Stomach (tissue), 9 donors: Measurements from ENCODE around the gene PRSS22. TPM values are rescaled to one million over a fixed set of nuclear protein-coding genes. Genes with fewer than 3 reads are reported as not detected.

ENCODE experiments used
- DNase-seq, 2 donors: peaks; one replicate each; pipeline versions ENCODE4 v3.0.0 to v3.0.0-alpha.2; 2013 to 2019
- H3K27ac ChIP-seq, 5 donors: fragments of 200-600 bp in 4 of 5; sonication (generic) in 4 of 5; one replicate each; pipeline ENCODE4 v1.5.1; 2013 to 2019; ENCODE audit warnings: mild to moderate bottlenecking in 1 of 5, moderate library complexity in 1 of 5
- H3K27me3 ChIP-seq, 3 donors: fragments of 200-600 bp; sonication (generic); one replicate each; pipeline ENCODE4 v1.5.1; 2017 to 2019; ENCODE audit warnings: mixed run types in 1 of 3
- H3K36me3 ChIP-seq, 4 donors: fragments of 200-600 bp; sonication (generic); 1 replicate in 3 of 4; 2 replicates in 1 of 4; pipeline ENCODE4 v1.5.1; 2016 to 2019
- H3K4me1 ChIP-seq, 4 donors: fragments of 200-600 bp; sonication (generic); one replicate each; pipeline ENCODE4 v1.5.1; 2016 to 2019
- H3K4me3 ChIP-seq, 4 donors: fragments of 200-600 bp; sonication (generic) in 3 of 4; one replicate each; pipeline ENCODE4 v1.5.1; 2016 to 2019; ENCODE audit warnings: mild to moderate bottlenecking in 1 of 4
- H3K9me3 ChIP-seq, 4 donors: fragments of 200-600 bp; sonication (generic); one replicate each; pipeline ENCODE4 v1.5.1; 2016 to 2019
- CTCF ChIP-seq, 7 experiments: fragments of 450-650 bp in 4 of 7; fragments of 200-600 bp in 3 of 7; sonication (generic) in 3 of 7; IDR thresholded peaks; one replicate each; pipeline ENCODE4 v1.5.1; 2016 to 2019; ENCODE audit warnings: antibody characterized with exemption in 7 of 7, control low read depth in 2 of 7, mild to moderate bottlenecking in 1 of 7
- EP300 ChIP-seq: sonication (generic); formaldehyde crosslinking; IDR thresholded peaks from one replicate; pipeline ENCODE4 v1.6.1; 2017; ENCODE audit warnings: antibody characterized with exemption
- POLR2A ChIP-seq, 4 donors: fragments of 450-650 bp; IDR thresholded peaks; one replicate each; pipeline ENCODE4 v1.6.1; 2016; ENCODE audit warnings: antibody characterized with exemption in 4 of 4, control low read depth in 2 of 4, mild to moderate bottlenecking in 1 of 4, moderate library complexity in 1 of 4
- POLR2AphosphoS5 ChIP-seq, 3 donors: sonication (generic); formaldehyde crosslinking; IDR thresholded peaks; one replicate each; pipeline ENCODE4 v1.6.1; 2016; ENCODE audit warnings: antibody characterized with exemption in 3 of 3
- WGBS, 5 donors: extraction: QIAGEN DNeasy Blood & Tissue Kit in 3 of 5; methylation state at CpG; one replicate each; pipeline versions ENCODE4 v1.1.5 to v1.1.7; 2013 to 2018; 5-methylcytosine and 5-hydroxymethylcytosine counted together
- intact Hi-C: fragments of 100-400 bp; cut with DNase I; formaldehyde crosslinking; loops from one replicate; pipeline ENCODE4 v1.15.1; 2023; ENCODE audit warnings: low total_unique reads
- polyA plus RNA-seq, 3 donors: library from polyadenylated mRNA; stranded (reverse); fragments of 200-250 nt; gene quantifications; one replicate each; pipeline ENCODE4 v1.2.3, GENCODE V29; 2013
- total RNA-seq, 5 donors: library from RNA; depleted of rRNA; stranded (reverse); fragments of >200 nt; gene quantifications; one replicate each; pipeline versions ENCODE4 v1.1.0 to v1.2.3, GENCODE V29; 2014 to 2016
- donor health status: healthy with polysubstance abuse.
- donor health status: Bipolar disorder and iron deficiency.
- donor health status: healthy.

Gene PRSS22
- total and polyA plus RNA-seq, 8 donors = 1.8 to 62.2 (median 10.3) TPM; not detected in 1

DNA sequence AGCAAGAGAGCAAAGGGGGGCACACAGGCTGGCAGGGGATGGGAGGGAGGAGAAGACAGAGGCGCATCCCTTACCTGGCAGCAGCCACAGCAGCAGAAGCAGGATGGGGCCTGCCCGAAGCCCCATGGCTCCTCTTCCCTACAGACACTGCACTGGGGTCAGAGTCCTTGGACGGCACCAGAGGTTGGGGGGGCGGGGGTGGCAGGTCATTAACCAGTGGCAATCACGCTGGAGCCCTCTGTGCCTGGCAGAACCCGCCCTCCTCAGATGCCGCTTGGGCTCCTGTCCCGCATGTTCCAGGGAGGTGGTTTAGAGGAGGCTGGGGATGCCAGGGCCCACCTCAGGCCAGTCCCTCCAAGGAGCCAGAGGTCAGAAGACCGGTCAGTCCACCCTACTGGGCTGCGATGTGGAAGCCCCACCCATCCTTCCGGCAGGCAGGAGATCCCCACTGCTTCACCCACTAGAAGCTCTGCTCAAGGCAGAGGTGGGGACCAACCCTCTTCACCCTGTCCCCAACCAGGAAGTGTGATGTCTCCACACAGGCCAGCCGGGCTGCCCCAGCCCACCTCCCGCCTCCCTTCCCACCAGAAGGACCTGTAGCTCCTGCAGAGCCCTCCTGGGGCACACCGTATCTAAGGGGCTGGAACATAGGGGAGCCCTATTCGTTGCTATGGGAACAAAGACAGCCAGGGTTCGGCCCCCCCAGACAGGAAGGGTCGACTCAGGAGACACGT lies 16.2 kb downstream of the PRSS22 start:
- peak overlapping the region in 3 of 4 donors; percentile 16 to 33 (median 25) for H3K4me3 ChIP-seq
- H3K27me3 ChIP-seq = peaks cover 0 to 47% (median 0%) of the 10 kb centered on the region in 3 donors
- intact Hi-C loops = no loop called here
- TF ChIP-seq EP300 = no peak
- TF ChIP-seq CTCF (IDR thresholded peaks at IDR 0.05) = no peak
- TF ChIP-seq POLR2AphosphoS5 (IDR thresholded peaks at IDR 0.05) = no peak
- TF ChIP-seq POLR2A (IDR thresholded peaks at IDR 0.05) = no peak
- H3K9me3 ChIP-seq = no peaks in the 10 kb centered on the region
- H3K36me3 ChIP-seq = no peaks in the 10 kb centered on the region
- H3K27ac ChIP-seq = peak overlapping the region in 2 of 5 donors; percentile 25 to 32
- 67 to 74% (median 70%) methylated on average over 14 to 18 of the region's 18 CpGs for WGBS, 5 donors
- peaks cover 8 to 29% (median 21%) of the 10 kb centered on the region in 4 donors for H3K4me1 ChIP-seq
- DNase-seq = no peak

- Histone ChIP-seq H3K4me3 (no peak overlapping the region), H3K27ac (no peak overlapping the region), H3K27me3 (peaks cover 0 to 55% (median 0%) of the 10 kb centered on the region in 3 donors), H3K4me1 (peaks cover 17 to 29% (median 27%) of the 10 kb centered on the region in 4 donors), H3K36me3 (no peaks in the 10 kb centered on the region), H3K9me3 (no peaks in the 10 kb centered on the region)
- 82 to 91% (median 86%) methylated on average over 7 to 12 of the region's 12 CpGs for WGBS, 5 donors
- DNase-seq = no peak
- intact Hi-C loops = no loop called here
- TF ChIP-seq EP300 (no peak), POLR2AphosphoS5 (IDR thresholded peaks at IDR 0.05) (no peak), CTCF (IDR thresholded peaks at IDR 0.05) (no peak), POLR2A (IDR thresholded peaks at IDR 0.05) (no peak)
Measured at GRCh38 chr16:2840914-2841313, 17.1 kb downstream of the PRSS22 start.

GRCh38 chr16:2839650-2840450 lies 18.1 kb downstream of the PRSS22 start:
- Histone ChIP-seq H3K9me3 (no peaks in the 10 kb centered on the region), H3K27ac (no peak overlapping the region), H3K27me3 (peaks cover 0 to 56% (median 0%) of the 10 kb centered on the region in 3 donors), H3K4me3 (no peak overlapping the region), H3K4me1 (peaks cover 22 to 33% (median 30%) of the 10 kb centered on the region in 4 donors), H3K36me3 (no peaks in the 10 kb centered on the region)
- intact Hi-C loops = no loop called here
- no peak for TF ChIP-seq CTCF (IDR thresholded peaks at IDR 0.05)
- TF ChIP-seq POLR2A (IDR thresholded peaks at IDR 0.05) = no peak
- TF ChIP-seq EP300 = no peak
- TF ChIP-seq POLR2AphosphoS5 (IDR thresholded peaks at IDR 0.05) = no peak
- 76 to 88% (median 86%) methylated on average over 7 to 15 of the region's 15 CpGs for WGBS, 5 donors
- DNase-seq = no peak

DNA sequence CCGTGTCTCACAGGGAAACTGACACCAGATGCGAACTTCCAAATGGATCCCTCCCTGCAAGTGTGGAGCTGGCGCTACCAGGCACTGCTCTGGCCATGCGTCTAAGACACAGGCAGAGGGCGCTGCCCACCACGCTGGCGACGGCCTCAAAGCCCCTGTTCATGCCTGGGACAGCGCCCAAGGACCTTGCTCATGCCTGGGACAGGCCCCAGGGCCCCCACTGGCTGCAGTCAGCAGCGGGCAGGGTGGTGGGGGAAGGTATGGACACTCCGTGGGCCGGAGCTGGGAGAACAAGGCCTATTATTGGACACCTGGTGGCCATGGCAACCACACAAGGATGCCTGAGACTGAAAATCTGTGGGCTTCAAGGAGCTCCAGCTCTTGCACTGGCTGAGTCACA lies 19.0 kb downstream of the PRSS22 start:
- peaks cover 22 to 33% (median 30%) of the 10 kb centered on the region in 4 donors for H3K4me1 ChIP-seq
- no peak overlapping the region for H3K27ac ChIP-seq
- TF ChIP-seq POLR2AphosphoS5 (IDR thresholded peaks at IDR 0.05) (peak in 1 of 3 donors; percentile 68), POLR2A (IDR thresholded peaks at IDR 0.05) (no peak), EP300 (no peak), CTCF (IDR thresholded peaks at IDR 0.05) (peak in 5 of 7 experiments; percentile 55 to 89 (median 81))
- H3K36me3 ChIP-seq = no peaks in the 10 kb centered on the region
- no peaks in the 10 kb centered on the region for H3K9me3 ChIP-seq
- intact Hi-C loops = no loop called here
- WGBS, 5 donors = 0 to 5% (median 4%) methylated on average over 3 to 12 of the region's 12 CpGs
- no peak overlapping the region for H3K4me3 ChIP-seq
- DNase-seq = peak; percentile 79 to 90
- H3K27me3 ChIP-seq = peaks cover 0 to 56% (median 0%) of the 10 kb centered on the region in 3 donors
